Raji (cell line): ENCODE results near the gene IRAK2.

ENCODE experiments used
- POLR2A ChIP-seq: IDR thresholded peaks from 2 replicates; pipeline ENCODE4 v1.6.1; 2011; ENCODE audit warnings: low read depth, low read length, control low read depth; ENCODE audit not compliant: insufficient read depth

The IRAK2 gene

GRCh38 chr3:10228248-10228950 is 63.7 kb downstream of the IRAK2 start:
- no peak for TF ChIP-seq POLR2A

GRCh38 chr3:10229576-10229975 is 64.9 kb downstream of the IRAK2 start:
- TF ChIP-seq POLR2A, result no peak

GRCh38 chr3:10232137-10232536 is 67.4 kb downstream of the IRAK2 start:
- TF ChIP-seq POLR2A, result no peak

GRCh38 chr3:10233988-10234387 is 69.3 kb downstream of the IRAK2 start:
- TF ChIP-seq POLR2A, result no peak

GRCh38 chr3:10234526-10235230 is 70.0 kb downstream of the IRAK2 start:
- TF ChIP-seq POLR2A, result no peak

GRCh38 chr3:10235551-10235950 is 70.8 kb downstream of the IRAK2 start:
- TF ChIP-seq POLR2A, result no peak

- no peak for TF ChIP-seq POLR2A
These were observed 73.8 kb downstream of the IRAK2 start for GRCh38 chr3:10238345-10239183.

- TF ChIP-seq POLR2A, result no peak
These were observed 76.1 kb downstream of the IRAK2 start for GRCh38 chr3:10240799-10241198.

GRCh38 chr3:10242182-10243065 is 77.7 kb downstream of the IRAK2 start:
- no peak for TF ChIP-seq POLR2A

GRCh38 chr3:10244009-10244408 is 79.3 kb downstream of the IRAK2 start:
- TF ChIP-seq POLR2A, result no peak

- no peak for TF ChIP-seq POLR2A
These were observed 80.5 kb downstream of the IRAK2 start for GRCh38 chr3:10245081-10245712.

GRCh38 chr3:10247679-10248183 is 83.0 kb downstream of the IRAK2 start:
- TF ChIP-seq POLR2A, result no peak

GRCh38 chr3:10248184-10248983 is 83.7 kb downstream of the IRAK2 start, which contains the start of gene TATDN2:
TATDN2 (plus strand) TSS chr3:10248459; CDS start chr3:10249201, 742 bp downstream.
- peak; percentile 80 for TF ChIP-seq POLR2A
